Osteoblast (primary cell): ENCODE data around the gene NAPSA. TPM values are rescaled to one million over a fixed set of nuclear protein-coding genes. Genes with fewer than 3 reads are reported as not detected.

Experiments
- DNase-seq: peaks from one replicate; pipeline ENCODE4 v3.0.0; 2011; ENCODE audit warnings: low spot score, mixed read lengths; ENCODE audit not compliant: insufficient read length; ENCODE audit errors: missing footprints
- H2AFZ ChIP-seq: 2 replicates; pipeline ENCODE4 v1.6.0; 2011; ENCODE audit warnings: mild to moderate bottlenecking, low read length
- H3K27ac ChIP-seq: 2 replicates; pipeline ENCODE4 v1.5.1; 2011; ENCODE audit warnings: mild to moderate bottlenecking, low read depth, low read length, moderate library complexity
- H3K27me3 ChIP-seq: 2 replicates; pipeline ENCODE4 v1.6.0; 2012; ENCODE audit warnings: mild to moderate bottlenecking, control low read depth, inconsistent platforms, low read length, moderate library complexity; ENCODE audit not compliant: insufficient read depth
- H3K36me3 ChIP-seq: 2 replicates; pipeline ENCODE4 v1.5.1; 2011; ENCODE audit warnings: mild to moderate bottlenecking, low read length, control low read depth, moderate library complexity; ENCODE audit not compliant: insufficient read depth
- H3K4me1 ChIP-seq: 2 replicates; pipeline ENCODE4 v1.5.1; 2011; ENCODE audit warnings: mild to moderate bottlenecking, low read length, control low read depth, moderate library complexity; ENCODE audit not compliant: insufficient read depth
- H3K4me2 ChIP-seq: 2 replicates; pipeline ENCODE4 v1.6.0; 2011; ENCODE audit warnings: mild to moderate bottlenecking, low read length; ENCODE audit not compliant: insufficient read depth
- H3K4me3 ChIP-seq: fragments of 200-600 bp; sonication (generic); 3 replicates; pipeline ENCODE4 v1.5.1; 2012; ENCODE audit warnings: mild to moderate bottlenecking, low read length, inconsistent platforms; ENCODE audit not compliant: insufficient read depth
- H3K79me2 ChIP-seq: 2 replicates; pipeline ENCODE4 v1.6.0; 2012; ENCODE audit warnings: mild to moderate bottlenecking, low read length, control low read depth, inconsistent platforms; ENCODE audit not compliant: insufficient read depth
- H3K9me3 ChIP-seq: 2 replicates; pipeline ENCODE4 v1.5.1; 2011; ENCODE audit warnings: low read depth, low read length, control low read depth
- H4K20me1 ChIP-seq: 2 replicates; pipeline ENCODE4 v1.6.0; 2012; ENCODE audit warnings: mild to moderate bottlenecking, low read length, control low read depth; ENCODE audit not compliant: insufficient read depth
- CTCF ChIP-seq: IDR thresholded peaks from 2 replicates; pipeline ENCODE4 v1.5.1; 2011; ENCODE audit warnings: mild to moderate bottlenecking, low read depth, low read length, moderate library complexity; ENCODE audit errors: extremely low read depth
- total RNA-seq: library from RNA; depleted of rRNA; stranded (reverse); fragments of >200 nt; gene quantifications from 2 replicates; pipeline ENCODE4 v1.2.3, GENCODE V29; 2012

NAPSA gene
- total RNA-seq, 1 donor: under 0.01 TPM

- no peak for TF ChIP-seq CTCF
- Histone ChIP-seq H3K4me3 (peak overlapping the region; percentile 66), H3K4me2 (peak overlapping the region; percentile 84)
Measured at GRCh38 chr19:50333235-50333736, 32.2 kb downstream of the NAPSA start.

DNA sequence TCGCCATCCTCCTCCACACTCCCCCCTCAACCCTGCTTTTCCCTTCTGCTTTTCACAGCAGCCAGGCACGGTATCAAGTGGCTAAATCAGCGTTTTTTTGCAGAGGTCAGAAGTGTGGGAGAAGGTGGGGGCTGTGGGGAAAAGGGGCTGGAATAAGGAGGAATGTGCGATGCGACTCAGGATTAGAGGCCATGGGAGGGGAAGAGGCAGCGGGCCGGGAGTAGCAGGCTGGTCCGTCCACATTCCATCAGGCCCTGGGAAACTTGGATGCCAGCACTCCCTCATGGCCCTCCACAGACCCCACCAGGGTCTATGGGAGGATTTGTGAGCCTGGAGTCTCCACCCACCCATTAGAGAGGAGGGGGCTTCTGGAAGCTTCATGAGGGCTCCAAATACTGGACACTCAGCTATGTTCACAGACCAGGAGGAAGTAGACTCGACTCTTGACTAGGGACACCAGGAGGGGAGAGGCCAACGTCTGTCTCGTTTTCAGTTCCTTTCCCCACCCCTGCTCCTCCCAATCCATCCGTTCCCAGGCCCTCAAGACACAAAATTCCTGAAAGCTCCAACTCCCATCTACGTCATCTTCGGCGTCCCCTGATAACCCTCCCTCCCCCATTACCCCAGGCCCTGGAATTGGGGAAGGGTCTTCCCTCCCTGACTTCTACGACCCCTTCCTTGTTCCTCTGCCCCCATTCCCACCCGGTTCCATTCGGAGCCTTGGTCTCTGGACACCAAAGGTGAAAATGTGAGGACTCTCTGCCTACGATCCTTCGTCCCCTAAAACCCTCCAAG lies 33.0 kb downstream of the NAPSA start:
- Histone ChIP-seq H3K27me3 (peaks cover 42% of the 10 kb centered on the region), H3K79me2 (no peaks in the 10 kb centered on the region), H3K4me3 (no peak overlapping the region), H2AFZ (no peak overlapping the region), H3K9me3 (no peaks in the 10 kb centered on the region), H3K36me3 (no peaks in the 10 kb centered on the region), H4K20me1 (no peaks in the 10 kb centered on the region), H3K4me2 (no peak overlapping the region), H3K4me1 (peaks cover 9% of the 10 kb centered on the region), H3K27ac (no peak overlapping the region)
- peak; percentile 71 for DNase-seq
- TF ChIP-seq CTCF: no peak

More at GRCh38 chr19:50333235-50333736, 32.2 kb downstream of the NAPSA start:
- Histone ChIP-seq H3K79me2 (no peaks in the 10 kb centered on the region), H4K20me1 (no peaks in the 10 kb centered on the region), H3K9me3 (no peaks in the 10 kb centered on the region), H3K27ac (no peak overlapping the region), H2AFZ (peak overlapping the region; percentile 95), H3K36me3 (no peaks in the 10 kb centered on the region), H3K27me3 (peaks cover 36% of the 10 kb centered on the region), H3K4me1 (peaks cover 9% of the 10 kb centered on the region)
- peak; percentile 98 for DNase-seq

GRCh38 chr19:50331994-50332243 lies 33.5 kb downstream of the NAPSA start:
- Histone ChIP-seq H2AFZ (no peak overlapping the region), H3K4me1 (peaks cover 9% of the 10 kb centered on the region), H3K36me3 (no peaks in the 10 kb centered on the region), H3K79me2 (no peaks in the 10 kb centered on the region), H3K27ac (no peak overlapping the region), H4K20me1 (no peaks in the 10 kb centered on the region), H3K27me3 (peaks cover 47% of the 10 kb centered on the region), H3K4me2 (no peak overlapping the region), H3K9me3 (no peaks in the 10 kb centered on the region), H3K4me3 (no peak overlapping the region)
- TF ChIP-seq CTCF: no peak
- DNase-seq: peak; percentile 64

DNA sequence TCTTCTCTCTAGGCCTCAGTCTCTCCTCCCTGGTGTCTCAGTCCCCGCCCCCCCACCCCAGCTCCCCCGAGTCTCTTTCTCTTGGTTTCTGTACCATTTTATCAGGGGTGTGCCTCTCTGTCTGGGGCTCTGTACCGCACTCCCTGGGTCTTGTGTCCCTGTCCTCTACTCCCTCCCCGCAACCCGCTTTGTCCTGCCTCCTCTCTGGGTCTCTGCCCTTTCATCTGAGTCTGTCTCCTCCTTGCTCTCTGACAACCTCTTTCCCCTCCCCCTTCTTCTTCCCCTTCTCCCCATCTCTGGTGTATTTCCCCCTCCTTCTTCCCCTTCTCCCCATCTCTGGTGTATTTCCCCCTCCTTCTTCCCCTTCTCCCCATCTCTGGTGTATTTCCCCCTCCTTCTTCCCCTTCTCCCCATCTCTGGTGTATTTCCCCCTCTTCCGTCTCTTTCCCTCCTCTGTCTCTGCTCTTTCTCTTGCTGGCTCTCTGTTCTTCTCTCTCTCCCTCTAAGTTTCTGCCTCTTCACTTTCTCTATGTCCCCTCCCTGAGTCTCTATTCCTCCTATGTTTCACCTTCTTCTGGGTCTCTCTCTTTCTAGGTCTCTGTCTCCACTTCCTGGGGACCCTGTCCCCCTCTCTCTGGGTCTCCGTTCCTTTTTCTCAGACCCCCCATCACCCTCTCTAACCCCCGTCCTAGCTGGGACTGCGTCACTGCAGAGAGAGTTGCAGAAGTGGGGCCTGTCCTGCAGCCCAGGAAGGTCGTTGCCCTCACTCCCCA lies 34.0 kb downstream of the NAPSA start:
- no peak for TF ChIP-seq CTCF
- no peak overlapping the region for H3K4me2 ChIP-seq

More for the DNA sequence above, 34.0 kb downstream of the NAPSA start:
- Histone ChIP-seq H2AFZ (no peak overlapping the region), H3K4me1 (peaks cover 9% of the 10 kb centered on the region), H3K4me3 (no peak overlapping the region), H3K27ac (no peak overlapping the region), H4K20me1 (no peaks in the 10 kb centered on the region), H3K36me3 (no peaks in the 10 kb centered on the region), H3K79me2 (no peaks in the 10 kb centered on the region), H3K27me3 (peaks cover 52% of the 10 kb centered on the region), H3K9me3 (no peaks in the 10 kb centered on the region)
- DNase-seq: peak; percentile 73
